ENCODE data around the gene AHDC1. TPM values are rescaled to one million over a fixed set of nuclear protein-coding genes. Genes with fewer than 3 reads are reported as not detected.

The AHDC1 gene
- total and polyA plus RNA-seq, 8 donors = 10.4 to 27.5 (median 14.9) TPM

DNA sequence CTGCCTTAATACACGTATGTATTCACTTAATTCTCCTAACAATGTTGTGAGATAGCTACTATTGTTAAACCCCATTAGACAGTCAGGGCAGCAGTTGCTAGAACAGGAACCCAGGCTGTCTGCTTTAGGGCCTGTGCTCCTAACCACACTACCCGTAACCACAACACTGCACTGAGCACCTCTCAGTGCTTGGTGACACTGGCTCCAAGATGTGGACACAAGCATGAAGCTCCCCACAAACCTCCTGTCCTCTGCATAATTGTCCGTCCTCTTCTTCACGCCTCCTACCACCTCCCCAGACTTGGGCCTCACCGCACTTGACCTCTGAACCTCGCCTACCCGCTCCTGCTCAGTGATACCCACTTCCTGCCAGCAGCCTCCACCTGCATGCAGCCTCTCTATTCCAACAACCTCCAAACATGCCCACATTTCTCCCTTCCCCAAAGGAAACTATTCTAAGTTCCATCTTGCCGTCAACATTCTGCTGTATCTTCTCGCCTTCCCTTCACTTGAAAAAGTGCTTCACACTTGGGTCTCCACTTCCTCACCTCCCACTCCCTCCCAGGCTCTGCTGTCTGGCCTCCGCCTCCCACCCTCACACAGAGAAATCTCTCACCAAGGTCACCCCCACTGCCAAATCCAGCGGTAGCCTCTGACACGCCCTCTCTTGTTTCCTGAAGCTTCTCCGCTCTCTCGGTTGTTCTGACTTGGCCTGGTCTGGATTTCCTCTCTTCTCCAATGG is 14.6 kb upstream of the AHDC1 start:
- TF ChIP-seq, protein P1, sequence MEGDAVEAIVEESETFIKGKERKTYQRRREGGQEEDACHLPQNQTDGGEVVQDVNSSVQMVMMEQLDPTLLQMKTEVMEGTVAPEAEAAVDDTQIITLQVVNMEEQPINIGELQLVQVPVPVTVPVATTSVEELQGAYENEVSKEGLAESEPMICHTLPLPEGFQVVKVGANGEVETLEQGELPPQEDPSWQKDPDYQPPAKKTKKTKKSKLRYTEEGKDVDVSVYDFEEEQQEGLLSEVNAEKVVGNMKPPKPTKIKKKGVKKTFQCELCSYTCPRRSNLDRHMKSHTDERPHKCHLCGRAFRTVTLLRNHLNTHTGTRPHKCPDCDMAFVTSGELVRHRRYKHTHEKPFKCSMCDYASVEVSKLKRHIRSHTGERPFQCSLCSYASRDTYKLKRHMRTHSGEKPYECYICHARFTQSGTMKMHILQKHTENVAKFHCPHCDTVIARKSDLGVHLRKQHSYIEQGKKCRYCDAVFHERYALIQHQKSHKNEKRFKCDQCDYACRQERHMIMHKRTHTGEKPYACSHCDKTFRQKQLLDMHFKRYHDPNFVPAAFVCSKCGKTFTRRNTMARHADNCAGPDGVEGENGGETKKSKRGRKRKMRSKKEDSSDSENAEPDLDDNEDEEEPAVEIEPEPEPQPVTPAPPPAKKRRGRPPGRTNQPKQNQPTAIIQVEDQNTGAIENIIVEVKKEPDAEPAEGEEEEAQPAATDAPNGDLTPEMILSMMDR (IDR thresholded peaks at IDR 0.05) = no peak
- WGBS, 2 donors = 77 to 78% methylated on average over 14 of the region's 14 CpGs
- intact Hi-C loops (cut with DNase I) = no loop called here
- H3K4me3 ChIP-seq = no peak overlapping the region
- H3K36me3 ChIP-seq = no peaks in the 10 kb centered on the region
- no peak overlapping the region for H3K27ac ChIP-seq
- DNase-seq (peak in 1 of 6 donors; percentile 13), FAIRE-seq (no peak), ATAC-seq (peak in 1 of 4 donors; percentile 46)
- H3K4me1 ChIP-seq = no peaks in the 10 kb centered on the region
- H3K27me3 ChIP-seq = no peaks in the 10 kb centered on the region
- no peaks in the 10 kb centered on the region for H3K9me3 ChIP-seq

DNA sequence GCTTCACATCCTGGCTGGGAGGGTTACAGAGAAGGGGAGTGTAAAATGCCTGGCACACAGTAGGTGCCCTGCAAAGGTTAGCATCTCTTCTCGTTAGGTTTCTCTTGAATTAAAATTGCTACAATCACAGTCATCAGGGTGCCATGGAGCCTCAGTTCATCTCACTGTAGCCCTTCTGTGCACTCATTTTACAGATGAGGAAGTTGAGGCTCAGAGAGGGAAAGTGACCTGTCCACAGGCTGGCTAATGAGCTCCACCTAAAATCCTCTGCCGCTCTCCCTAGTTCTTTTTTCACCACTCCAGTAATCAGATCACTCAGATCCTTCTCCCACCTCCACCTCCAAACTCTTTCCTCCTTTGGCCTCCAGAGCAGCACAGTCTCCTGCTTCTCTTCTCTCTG is 13.5 kb upstream of the AHDC1 start:
- TF ChIP-seq, protein P1 (IDR thresholded peaks at IDR 0.05) = no peak
- Histone ChIP-seq H3K27ac (no peak overlapping the region), H3K9me3 (no peaks in the 10 kb centered on the region), H3K27me3 (no peaks in the 10 kb centered on the region), H3K36me3 (no peaks in the 10 kb centered on the region), H3K4me1 (no peaks in the 10 kb centered on the region), H3K4me3 (no peak overlapping the region)
- FAIRE-seq = no peak
- intact Hi-C loops (cut with DNase I) = no loop called here
- WGBS, 2 donors = 80 to 87% methylated on average over 2 of the region's 2 CpGs
- no peak for DNase-seq
- ATAC-seq = no peak

DNA sequence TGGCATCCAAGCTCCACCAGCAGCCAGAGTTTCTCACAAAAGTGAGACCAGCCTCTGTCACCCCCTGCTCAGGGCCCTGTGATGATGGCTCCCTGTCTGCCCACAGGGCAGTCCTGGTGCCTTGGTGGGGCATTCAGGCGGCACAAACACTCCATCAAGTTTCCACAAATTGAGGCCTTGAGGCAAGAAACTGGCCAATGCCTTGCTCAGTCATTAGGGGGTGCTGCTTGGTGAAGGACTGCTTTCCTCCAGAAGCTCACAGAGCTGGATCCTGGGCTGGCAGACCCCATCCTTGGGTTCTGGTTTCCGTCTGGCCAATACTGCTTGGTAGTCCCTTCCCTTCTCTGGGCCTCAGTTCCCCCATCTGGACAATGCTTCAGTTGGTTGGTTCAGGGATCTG is 12.5 kb upstream of the AHDC1 start:
- H3K36me3 ChIP-seq = no peaks in the 10 kb centered on the region
- H3K4me3 ChIP-seq = no peak overlapping the region
- H3K27me3 ChIP-seq = no peaks in the 10 kb centered on the region
- intact Hi-C loops (cut with DNase I) = no loop called here
- H3K4me1 ChIP-seq = no peaks in the 10 kb centered on the region
- FAIRE-seq (no peak), ATAC-seq (no peak), DNase-seq (no peak)
- H3K27ac ChIP-seq = no peak overlapping the region
- no peaks in the 10 kb centered on the region for H3K9me3 ChIP-seq
- TF ChIP-seq, protein P1 (IDR thresholded peaks at IDR 0.05) = no peak
- WGBS, 2 donors = 95 to 97% methylated on average over 2 of the region's 2 CpGs

DNA sequence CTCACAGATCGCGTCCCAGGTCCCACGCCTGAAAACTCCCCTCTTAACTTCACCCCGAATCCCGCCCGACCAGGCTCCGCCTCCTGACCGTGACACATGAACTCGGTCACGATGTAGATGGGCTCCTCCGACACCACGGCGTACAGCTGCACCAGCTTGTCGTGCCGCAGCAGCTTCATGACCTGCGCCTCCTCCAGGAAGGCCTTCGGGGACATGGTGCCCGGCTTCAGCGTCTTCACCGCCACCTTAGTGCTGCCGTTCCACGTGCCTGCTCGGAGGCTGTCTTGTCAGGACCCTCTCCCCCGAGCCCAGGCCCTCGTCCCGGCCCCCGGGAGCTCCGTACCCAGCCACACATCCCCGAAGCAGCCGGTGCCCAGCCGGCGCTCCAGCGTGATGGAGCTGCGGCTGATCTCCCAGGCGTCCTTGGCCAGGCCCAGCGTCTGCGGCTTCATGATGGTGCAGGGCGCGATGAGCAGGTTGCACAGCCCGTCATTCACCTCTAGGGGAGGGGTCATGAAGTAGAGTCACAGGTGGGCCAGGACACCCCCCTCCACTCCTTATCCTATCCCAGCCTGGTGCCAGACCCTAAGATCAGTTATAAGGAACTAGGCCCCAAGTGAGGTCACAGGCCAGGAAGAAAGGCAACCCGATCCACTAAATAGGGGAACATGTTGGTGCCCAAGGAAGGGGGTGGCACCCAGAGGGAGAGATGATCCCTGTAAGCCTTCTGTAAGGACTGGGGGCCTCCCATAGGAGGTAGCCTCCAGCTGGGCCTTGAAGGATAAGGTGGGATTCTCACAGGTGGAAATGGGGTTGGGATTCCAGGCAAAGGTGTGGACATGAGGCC is 11.6 kb upstream of the AHDC1 start:
- Histone ChIP-seq H3K27ac (no peak overlapping the region), H3K36me3 (no peaks in the 10 kb centered on the region), H3K4me1 (no peaks in the 10 kb centered on the region), H3K27me3 (no peaks in the 10 kb centered on the region), H3K4me3 (no peak overlapping the region), H3K9me3 (no peaks in the 10 kb centered on the region)
- ATAC-seq = no peak
- TF ChIP-seq, protein P1 (IDR thresholded peaks at IDR 0.05) = no peak
- no peak for DNase-seq
- WGBS, 2 donors = 77 to 79% methylated on average over 41 of the region's 41 CpGs
- no peak for FAIRE-seq
- intact Hi-C loops (cut with DNase I) = no loop called here

All from pancreas (tissue), 10 donors.